NCI-H748 (cell line): ENCODE data around the gene ADSS2.
"Not testable (repeated sequence)": the region's sequence is repeated elsewhere in the genome, so short reads cannot be mapped to it uniquely, and the experiment has no call there.

Experiments
- DNase-seq: peaks from one replicate; lab custom pipeline; 2025; ENCODE audit not compliant: unreplicated experiment; lab: John Stamatoyannopoulos, UW

ADSS2 gene

GRCh38 chr1:244367399-244368114 lies 84.2 kb downstream of the ADSS2 start:
- no peak for DNase-seq

DNA sequence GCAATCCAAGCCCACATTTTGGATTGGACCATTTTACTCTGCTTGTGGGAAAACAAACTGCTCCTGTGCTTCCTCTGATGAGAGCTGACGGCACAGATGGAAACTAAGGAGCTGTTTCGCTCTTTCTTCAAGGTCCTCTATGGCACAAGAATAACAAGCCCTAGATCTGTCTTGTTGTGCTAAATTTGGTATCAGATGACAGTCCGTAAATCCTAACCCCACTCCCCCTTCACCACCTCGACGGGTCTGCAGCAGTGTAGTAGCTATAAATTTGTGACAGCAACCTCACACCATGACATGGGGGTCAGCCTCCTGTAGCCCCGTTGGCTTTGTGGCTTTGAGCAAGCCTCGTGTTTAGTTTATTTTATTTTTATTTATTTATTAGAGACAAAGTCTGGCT lies 85.9 kb downstream of the ADSS2 start:
- DNase-seq, result no peak

DNA sequence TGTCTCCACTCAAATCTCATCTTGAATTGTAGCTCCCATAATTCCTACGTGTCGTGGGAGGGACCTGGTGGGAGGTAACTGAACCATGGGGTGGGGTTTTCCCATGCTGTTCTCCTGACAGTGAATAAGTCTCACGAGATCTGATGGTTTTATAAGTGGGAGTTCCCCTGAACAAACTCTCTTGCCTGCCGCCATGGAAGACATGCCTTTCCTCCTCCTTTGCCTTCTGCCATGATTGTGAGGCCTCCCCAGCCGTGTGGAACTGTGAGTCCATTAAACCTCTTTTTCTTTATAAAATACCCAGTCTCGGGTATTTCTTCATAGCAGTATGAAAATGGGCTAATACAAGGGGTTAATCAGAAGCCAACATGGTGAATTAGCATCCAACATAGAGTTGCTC lies 86.4 kb downstream of the ADSS2 start:
- not testable (repeated sequence) for DNase-seq

GRCh38 chr1:244362476-244362875 lies 89.2 kb downstream of the ADSS2 start:
- no peak for DNase-seq

GRCh38 chr1:244361764-244362473 lies 89.8 kb downstream of the ADSS2 start:
- peak; percentile 55 for DNase-seq
